Dendritic cell treated with granulocyte-macrophage colony-stimulating factor and Interleukin-4, amounts not matched to agents 40 ng/mL and 50 ng/mL, for 4 days (primary cell): ENCODE results near the gene SECTM1.
A peak's percentile ranks its signal among the peaks of the same experiment; 100 is the strongest.
"Not testable (repeated sequence)": the region's sequence is repeated elsewhere in the genome, so short reads cannot be mapped to it uniquely, and the experiment has no call there.

Experiments
- H3K27ac Mint-ChIP-seq: one replicate; pipeline ENCODE4 v1.8.0; 2022; ENCODE audit warnings: mild to moderate bottlenecking, mixed read lengths
- H3K27me3 Mint-ChIP-seq: one replicate; pipeline ENCODE4 v1.8.0; 2022; ENCODE audit warnings: mild to moderate bottlenecking, mixed read lengths
- H3K36me3 Mint-ChIP-seq: one replicate; pipeline ENCODE4 v1.8.0; 2022; ENCODE audit warnings: low read depth, mixed read lengths
- H3K4me1 Mint-ChIP-seq: one replicate; pipeline ENCODE4 v1.8.0; 2022; ENCODE audit warnings: low read depth, mixed read lengths
- H3K4me3 Mint-ChIP-seq: one replicate; pipeline ENCODE4 v1.8.0; 2022; ENCODE audit warnings: mild to moderate bottlenecking, moderate library complexity, mixed read lengths
- H3K9me3 Mint-ChIP-seq: one replicate; pipeline ENCODE4 v1.8.0; 2022; ENCODE audit warnings: mixed read lengths
- intact Hi-C: fragments of 100-400 bp; cut with micrococcal nuclease; formaldehyde crosslinking; loops from one replicate; pipeline ENCODE4 v1.15.0; 2022

SECTM1 gene

DNA sequence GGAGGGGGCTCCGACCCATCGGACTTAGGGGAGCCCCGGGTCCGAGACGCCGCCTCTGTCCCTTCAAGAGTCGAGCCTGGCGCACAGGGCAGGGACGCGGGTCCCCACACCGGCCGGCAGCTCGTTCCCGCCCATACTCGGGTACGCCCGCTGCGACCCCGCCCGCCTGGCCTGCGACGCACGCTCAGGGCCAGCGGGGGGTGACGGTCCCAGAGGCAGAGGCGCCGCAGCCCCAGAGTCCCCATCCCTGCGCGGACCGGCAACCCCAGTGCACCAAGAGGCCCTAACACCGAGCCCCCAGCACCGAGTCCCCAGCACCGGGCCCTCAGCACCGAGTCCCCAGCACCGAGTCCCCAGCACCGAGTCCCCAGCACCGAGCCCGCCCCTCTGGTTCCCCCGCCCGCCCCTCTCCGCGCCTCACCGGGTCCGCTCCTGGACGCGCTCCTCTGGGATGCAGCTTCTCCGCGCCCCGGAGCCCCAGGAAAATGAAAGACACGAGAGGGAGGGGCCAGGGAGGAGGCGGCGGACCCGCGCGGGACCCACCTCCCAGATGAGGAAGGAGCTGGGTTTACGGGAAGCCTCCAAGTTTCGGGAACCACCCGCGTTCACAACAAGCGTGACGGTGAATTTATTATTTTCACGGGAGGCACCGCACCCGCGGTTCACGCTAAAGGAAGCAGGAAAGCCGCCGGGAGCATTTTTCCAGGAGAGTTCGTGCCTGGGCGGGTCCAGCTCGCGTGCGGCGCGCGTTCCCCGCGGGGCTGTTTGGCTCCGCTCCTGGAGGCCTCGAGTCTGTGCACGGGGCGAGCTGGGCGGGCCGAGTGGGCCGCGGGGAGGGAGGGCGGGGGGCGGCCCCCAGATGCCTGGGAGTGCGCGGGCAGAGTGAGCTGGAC, at the start of gene SECTM1:
SECTM1 (minus strand) TSS at position 488 of the 893 bp plus-strand sequence. CDS start 6,526 bp downstream, outside the sequence.
- intact Hi-C loops, result no loop called here
- Mint-ChIP-seq H3K4me1 (peaks cover 74% of the 10 kb centered on the region), H3K9me3 (no peaks in the 10 kb centered on the region), H3K36me3 (peaks cover 40% of the 10 kb centered on the region), H3K27me3 (peaks cover 28% of the 10 kb centered on the region), H3K4me3 (peak within 1 kb of the TSS; percentile 95), H3K27ac (peak within 1 kb of the TSS; percentile 83)

DNA sequence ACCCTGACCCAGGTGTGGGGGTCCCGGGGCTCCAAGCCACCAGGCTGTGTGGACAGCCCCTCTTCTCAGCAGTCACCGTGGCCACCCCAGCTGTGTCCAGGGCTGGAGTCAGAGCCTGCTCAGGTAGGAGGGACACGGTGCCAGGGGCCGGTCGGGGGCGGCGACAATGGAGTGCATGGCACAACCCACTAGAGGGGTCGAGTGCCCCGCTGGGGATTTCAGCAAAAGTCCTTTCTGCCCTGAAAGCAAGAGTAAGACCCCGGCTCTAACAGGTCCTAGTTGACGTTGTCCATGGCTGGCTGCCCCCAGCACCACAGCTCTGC, 49.3 kb upstream of the SECTM1 start:
- H3K27me3 Mint-ChIP-seq, result peaks cover 89% of the 10 kb centered on the region
- no peaks in the 10 kb centered on the region for H3K36me3 Mint-ChIP-seq
- H3K27ac Mint-ChIP-seq, result no peak overlapping the region
- H3K9me3 Mint-ChIP-seq, result no peaks in the 10 kb centered on the region
- H3K4me3 Mint-ChIP-seq, result no peak overlapping the region
- intact Hi-C loops, result no loop called here
- peaks cover 23% of the 10 kb centered on the region for H3K4me1 Mint-ChIP-seq

DNA sequence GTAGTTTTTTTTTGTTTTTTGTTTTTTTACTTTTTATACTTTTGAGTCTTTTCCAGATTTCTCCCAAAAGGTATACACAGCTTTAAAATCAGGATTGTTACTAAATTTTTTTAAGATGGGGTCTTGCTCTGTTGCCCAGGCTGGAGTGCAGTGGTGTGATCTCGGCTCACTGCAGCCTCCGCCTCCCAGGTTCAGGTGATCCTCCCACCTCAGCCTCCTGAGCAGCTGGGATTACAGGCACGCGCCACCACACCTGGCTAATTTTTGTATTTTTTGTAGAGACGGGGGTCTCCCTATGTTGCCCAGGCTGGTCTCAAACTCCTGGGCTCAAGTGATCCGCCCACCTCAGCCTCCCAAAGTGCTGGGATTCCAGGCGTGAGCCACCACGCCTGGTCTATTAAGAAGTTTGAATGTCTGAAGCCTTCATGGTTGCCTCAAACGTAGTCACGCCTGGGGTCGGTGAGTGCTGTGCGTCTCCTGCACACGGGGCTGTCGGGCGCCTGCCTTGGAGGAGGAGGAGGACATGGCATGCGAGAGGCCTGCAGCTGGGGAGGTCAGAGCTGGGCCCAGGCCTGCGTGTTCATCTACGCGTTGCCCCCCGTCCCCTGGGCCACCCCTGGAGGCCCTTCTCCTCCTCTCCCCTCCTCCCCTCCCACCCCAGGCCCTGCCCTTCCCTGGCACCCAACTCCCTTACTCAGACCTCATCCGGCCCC, 48.8 kb upstream of the SECTM1 start:
- intact Hi-C loops, H3K36me3 Mint-ChIP-seq, H3K27ac Mint-ChIP-seq, H3K9me3 Mint-ChIP-seq, H3K4me3 Mint-ChIP-seq: not testable (repeated sequence)
- peaks cover 17% of the 10 kb centered on the region for H3K4me1 Mint-ChIP-seq
- H3K27me3 Mint-ChIP-seq, result peaks cover 88% of the 10 kb centered on the region

DNA sequence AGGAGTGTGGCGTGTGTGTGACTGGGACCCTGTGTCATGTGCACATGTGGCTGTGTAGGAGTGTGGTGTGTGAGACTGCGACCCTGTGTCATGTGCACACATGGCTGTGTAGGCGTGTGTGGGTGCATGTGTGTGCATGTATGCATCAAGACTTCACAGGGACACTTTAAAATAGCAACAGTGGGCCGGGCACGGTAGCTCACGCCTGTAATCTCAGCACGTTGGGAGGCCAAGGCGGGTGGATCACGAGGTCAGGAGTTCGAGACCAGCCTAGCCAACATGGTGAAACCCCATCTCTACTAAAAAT, 48.1 kb upstream of the SECTM1 start:
- H3K9me3 Mint-ChIP-seq, H3K27ac Mint-ChIP-seq, intact Hi-C loops, H3K36me3 Mint-ChIP-seq, H3K4me3 Mint-ChIP-seq: not testable (repeated sequence)
- H3K4me1 Mint-ChIP-seq, result peaks cover 12% of the 10 kb centered on the region
- peaks cover 86% of the 10 kb centered on the region for H3K27me3 Mint-ChIP-seq

DNA sequence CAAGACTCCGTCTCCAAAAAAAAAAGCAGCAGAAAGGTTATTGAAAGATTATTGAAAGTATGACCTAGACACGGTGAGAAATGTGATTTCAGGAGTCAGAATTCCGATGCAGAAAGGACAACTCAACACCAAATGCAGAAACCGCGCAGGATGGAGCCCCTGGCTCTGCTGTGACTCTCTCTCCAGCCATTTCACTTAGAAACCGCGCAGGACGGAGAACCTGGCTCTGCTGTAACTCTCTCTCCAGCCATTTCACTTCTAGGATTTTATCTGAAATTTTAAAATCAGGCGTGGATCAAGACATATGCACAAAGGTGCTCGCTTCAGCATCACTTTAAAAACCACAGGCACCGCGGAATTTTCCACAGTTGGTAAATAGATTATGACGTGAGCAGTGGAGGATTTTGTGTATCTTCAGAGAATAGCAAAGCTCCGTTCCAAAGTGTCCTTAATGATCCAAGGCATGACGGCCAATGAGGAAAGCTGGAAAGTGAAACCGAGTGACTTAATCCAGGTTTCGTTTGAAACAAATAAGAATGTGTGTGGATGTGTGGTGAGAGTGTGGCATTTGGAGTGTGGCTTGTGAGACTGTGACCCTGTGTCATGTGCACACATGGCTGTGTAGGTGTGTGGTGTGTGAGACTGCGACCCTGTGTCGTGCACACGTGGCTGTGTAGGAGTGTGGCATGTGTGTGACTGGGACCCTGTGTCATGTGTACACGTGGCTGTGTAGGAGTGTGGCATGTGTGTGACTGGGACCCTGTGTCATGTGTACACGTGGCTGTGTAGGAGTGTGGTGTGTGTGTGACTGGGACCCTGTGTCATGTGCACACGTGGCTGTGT, 47.5 kb upstream of the SECTM1 start:
- Mint-ChIP-seq H3K4me3 (no peak overlapping the region), H3K9me3 (no peaks in the 10 kb centered on the region), H3K4me1 (peaks cover 12% of the 10 kb centered on the region), H3K27me3 (peaks cover 86% of the 10 kb centered on the region), H3K36me3 (no peaks in the 10 kb centered on the region), H3K27ac (no peak overlapping the region)
- intact Hi-C loops, result no loop called here

DNA sequence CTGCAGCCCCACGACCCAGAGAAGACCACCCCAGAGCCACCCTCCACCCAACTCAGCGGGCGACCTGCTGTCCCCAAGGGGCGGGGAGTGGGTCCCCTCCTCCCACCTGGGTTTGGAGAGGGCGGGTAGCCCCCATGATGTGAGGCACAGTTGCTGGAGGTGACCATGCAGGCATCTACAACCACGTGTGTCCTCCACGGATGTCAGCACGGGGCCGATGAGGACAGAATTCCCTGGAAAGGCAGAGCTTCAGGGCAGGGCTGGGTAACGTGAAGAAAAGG, 45.1 kb upstream of the SECTM1 start:
- peaks cover 12% of the 10 kb centered on the region for H3K4me1 Mint-ChIP-seq
- H3K27ac Mint-ChIP-seq, result no peak overlapping the region
- H3K4me3 Mint-ChIP-seq, result no peak overlapping the region
- intact Hi-C loops, result no loop called here
- H3K27me3 Mint-ChIP-seq, result peaks cover 86% of the 10 kb centered on the region
- no peaks in the 10 kb centered on the region for H3K36me3 Mint-ChIP-seq
- no peaks in the 10 kb centered on the region for H3K9me3 Mint-ChIP-seq

DNA sequence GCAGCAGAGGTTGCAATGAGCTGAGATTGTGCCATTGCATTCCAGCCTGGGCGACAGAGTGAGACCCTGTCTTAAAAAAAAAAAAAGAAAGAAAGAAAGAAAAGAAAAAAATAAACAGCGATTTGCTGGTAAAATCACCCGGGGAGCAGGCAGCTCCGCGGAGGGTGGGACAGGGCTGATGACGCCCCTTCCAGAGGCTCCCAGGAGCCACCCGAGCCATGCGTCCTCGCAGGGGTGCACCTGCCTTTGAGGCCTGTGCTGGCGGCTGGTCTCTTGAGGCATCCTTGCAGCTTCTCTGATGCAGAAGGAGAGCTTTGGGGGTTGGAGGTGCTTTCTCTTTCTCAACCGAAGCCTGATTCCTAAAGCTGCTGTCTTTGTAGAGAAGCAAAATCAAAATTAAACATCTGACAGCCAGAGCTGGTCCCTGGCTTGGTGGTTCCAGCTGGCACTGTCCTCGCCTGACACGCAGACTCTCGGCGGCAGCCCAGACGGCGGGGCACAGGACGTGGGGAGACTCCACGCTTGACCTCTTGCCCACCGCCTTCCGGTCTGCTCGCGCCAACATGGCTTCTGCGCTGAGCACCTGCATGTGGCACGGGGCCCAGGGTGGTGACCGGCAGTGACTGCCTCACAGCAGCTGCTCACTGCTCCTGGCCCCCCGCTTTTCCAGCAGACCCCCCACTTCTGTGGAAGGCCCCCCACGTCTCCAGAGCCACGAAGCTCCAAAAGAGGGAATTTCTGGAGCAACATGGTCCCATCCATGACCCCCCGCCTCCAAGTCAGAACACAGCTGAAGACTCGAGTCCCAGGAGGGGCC, 44.6 kb upstream of the SECTM1 start:
- H3K4me1 Mint-ChIP-seq, result peaks cover 17% of the 10 kb centered on the region
- no peak overlapping the region for H3K4me3 Mint-ChIP-seq
- intact Hi-C loops, result no loop called here
- H3K36me3 Mint-ChIP-seq, result no peaks in the 10 kb centered on the region
- H3K9me3 Mint-ChIP-seq, result no peaks in the 10 kb centered on the region
- H3K27ac Mint-ChIP-seq, result no peak overlapping the region
- peaks cover 88% of the 10 kb centered on the region for H3K27me3 Mint-ChIP-seq

DNA sequence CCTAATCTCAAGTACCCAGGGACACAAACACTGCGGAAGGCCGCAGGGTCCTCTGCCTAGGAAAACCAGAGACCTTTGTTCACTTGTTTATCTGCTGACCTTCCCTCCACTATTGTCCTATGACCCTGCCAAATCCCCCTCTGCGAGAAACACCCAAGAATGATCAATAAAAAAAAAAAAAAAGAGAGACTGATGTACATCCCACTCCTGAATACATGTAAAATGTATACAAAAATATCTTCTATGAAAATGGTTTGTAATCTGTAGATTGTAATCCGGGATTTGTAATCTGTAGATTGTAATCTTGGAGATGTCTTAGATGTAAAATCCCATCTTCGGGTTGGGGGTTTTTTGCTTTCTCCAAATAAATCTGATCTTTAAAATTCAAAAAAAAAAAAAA, 43.7 kb upstream of the SECTM1 start:
- H3K27ac Mint-ChIP-seq, intact Hi-C loops, H3K36me3 Mint-ChIP-seq, H3K9me3 Mint-ChIP-seq, H3K4me3 Mint-ChIP-seq: not testable (repeated sequence)
- Mint-ChIP-seq H3K4me1 (peaks cover 25% of the 10 kb centered on the region), H3K27me3 (peaks cover 89% of the 10 kb centered on the region)

DNA sequence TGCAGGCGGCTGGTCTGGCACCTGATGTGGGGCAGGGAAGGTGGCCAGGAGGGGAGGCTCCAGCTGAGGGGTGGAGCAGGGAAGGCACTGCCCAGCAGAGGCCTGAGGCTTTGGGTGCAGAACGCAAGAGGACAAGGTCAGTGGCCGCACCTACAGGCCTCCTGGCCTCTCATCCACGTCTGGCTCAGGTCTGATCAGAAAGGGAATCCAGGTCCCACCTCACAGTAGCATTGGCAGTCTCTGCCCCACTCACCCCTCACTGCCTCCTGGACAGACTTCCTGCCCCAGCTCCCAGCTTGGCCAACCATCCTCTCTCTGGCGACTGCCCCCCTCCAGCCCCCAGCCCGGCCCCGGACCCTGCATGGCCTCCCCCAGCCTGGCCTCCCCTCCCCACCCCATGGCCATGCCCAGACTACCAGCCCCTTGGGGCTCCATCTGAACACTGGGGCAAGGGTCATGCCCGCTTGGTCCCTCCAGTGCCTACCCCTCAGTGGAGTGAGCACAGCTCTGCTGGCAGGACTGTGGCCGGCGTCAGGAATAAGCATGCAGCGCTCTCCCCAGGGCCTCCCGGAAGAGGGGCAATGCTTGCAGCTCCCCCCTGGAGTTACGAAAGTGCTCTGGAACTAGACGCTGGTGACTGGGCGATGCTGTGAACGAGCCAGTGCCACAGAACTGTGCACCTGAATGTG, 42.6 kb upstream of the SECTM1 start:
- peaks cover 84% of the 10 kb centered on the region for H3K27me3 Mint-ChIP-seq
- no peak overlapping the region for H3K27ac Mint-ChIP-seq
- H3K4me1 Mint-ChIP-seq, result peaks cover 26% of the 10 kb centered on the region
- intact Hi-C loops, result no loop called here
- no peak overlapping the region for H3K4me3 Mint-ChIP-seq
- H3K36me3 Mint-ChIP-seq, result no peaks in the 10 kb centered on the region
- no peaks in the 10 kb centered on the region for H3K9me3 Mint-ChIP-seq

DNA sequence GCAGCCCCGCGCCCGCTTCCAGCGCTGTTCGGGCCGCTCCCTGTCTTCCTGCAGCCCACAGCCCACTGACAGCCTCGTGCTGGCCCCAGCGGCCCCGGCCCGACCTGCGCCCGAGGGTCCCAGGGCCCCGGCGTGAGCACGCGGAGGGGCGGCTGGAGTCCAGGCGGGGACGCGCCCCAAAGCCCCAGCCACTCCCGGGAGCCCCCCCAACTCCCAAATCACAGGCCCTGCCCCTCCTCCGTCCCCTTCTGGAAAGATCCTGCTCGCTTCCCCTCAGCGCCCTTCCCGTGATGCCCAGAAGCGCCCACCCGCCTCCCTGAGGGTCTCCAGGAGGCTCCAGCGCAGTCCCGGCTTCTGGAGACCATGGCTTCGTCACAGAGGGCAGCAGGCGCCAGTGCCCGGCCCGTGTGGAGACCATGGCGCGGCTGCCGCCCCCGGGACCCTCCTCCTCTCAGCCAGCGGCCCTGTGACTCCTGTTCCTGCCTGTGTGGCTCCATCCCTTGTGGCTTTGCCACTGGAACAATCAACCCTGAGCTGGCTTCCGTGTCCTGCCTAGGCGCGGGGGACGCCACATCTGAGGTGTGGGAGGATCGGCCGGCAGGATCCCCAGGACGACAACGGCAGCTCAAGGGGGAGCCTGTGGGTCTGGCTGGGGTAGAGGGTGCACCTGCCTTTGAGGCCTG, 41.9 kb upstream of the SECTM1 start:
- no peak overlapping the region for H3K4me3 Mint-ChIP-seq
- H3K27ac Mint-ChIP-seq, result no peak overlapping the region
- H3K36me3 Mint-ChIP-seq, result no peaks in the 10 kb centered on the region
- no peaks in the 10 kb centered on the region for H3K9me3 Mint-ChIP-seq
- peaks cover 84% of the 10 kb centered on the region for H3K27me3 Mint-ChIP-seq
- intact Hi-C loops, result no loop called here
- H3K4me1 Mint-ChIP-seq, result peaks cover 30% of the 10 kb centered on the region

DNA sequence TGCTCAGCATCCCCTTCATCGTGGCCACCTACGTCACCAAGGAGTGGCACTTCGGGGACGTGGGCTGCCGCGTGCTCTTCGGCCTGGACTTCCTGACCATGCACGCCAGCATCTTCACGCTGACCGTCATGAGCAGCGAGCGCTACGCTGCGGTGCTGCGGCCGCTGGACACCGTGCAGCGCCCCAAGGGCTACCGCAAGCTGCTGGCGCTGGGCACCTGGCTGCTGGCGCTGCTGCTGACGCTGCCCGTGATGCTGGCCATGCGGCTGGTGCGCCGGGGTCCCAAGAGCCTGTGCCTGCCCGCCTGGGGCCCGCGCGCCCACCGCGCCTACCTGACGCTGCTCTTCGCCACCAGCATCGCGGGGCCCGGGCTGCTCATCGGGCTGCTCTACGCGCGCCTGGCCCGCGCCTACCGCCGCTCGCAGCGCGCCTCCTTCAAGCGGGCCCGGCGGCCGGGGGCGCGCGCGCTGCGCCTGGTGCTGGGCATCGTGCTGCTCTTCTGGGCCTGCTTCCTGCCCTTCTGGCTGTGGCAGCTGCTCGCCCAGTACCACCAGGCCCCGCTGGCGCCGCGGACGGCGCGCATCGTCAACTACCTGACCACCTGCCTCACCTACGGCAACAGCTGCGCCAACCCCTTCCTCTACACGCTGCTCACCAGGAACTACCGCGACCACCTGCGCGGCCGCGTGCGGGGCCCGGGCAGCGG, 41.2 kb upstream of the SECTM1 start:
- Mint-ChIP-seq H3K9me3 (no peaks in the 10 kb centered on the region), H3K4me1 (peaks cover 29% of the 10 kb centered on the region), H3K27ac (no peak overlapping the region), H3K27me3 (peaks cover 83% of the 10 kb centered on the region), H3K36me3 (no peaks in the 10 kb centered on the region), H3K4me3 (no peak overlapping the region)
- intact Hi-C loops, result no loop called here

DNA sequence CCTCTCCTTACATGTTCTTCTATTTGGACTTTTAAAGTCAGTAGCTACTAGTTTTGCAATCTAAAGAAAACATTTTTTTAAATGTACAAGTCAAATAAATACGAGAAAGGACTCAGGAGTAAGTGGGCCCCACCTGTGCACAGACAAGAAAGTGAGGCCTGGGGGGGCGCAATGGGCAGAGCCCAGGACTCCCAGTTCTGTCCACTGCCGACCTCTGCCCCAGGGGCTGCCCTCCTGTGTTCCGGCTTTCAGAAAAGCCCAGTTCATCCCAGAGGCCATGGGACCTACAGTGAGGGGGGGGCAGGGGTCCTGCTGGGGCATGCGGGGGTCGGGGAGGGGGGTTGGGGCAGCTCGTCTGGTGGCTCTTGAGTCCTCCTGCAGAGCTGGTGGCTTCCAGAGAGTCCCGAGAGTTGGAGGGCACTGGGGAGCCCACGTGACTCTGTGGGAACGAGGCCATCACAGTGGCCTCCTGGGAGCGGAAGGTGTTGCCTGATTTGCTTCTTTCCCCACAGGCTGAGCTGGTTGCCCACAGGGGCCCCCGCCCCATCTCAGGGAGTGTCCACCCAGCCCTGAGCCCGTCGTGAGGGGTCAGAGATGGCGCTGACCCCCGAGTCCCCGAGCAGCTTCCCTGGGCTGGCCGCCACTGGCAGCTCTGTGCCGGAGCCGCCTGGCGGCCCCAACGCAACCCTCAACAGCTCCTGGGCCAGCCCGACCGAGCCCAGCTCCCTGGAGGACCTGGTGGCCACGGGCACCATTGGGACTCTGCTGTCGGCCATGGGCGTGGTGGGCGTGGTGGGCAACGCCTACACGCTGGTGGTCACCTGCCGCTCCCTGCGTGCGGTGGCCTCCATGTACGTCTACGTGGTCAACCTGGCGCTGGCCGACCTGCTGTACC, 40.4 kb upstream of the SECTM1 start:
- Mint-ChIP-seq H3K4me1 (peaks cover 27% of the 10 kb centered on the region), H3K4me3 (no peak overlapping the region), H3K36me3 (no peaks in the 10 kb centered on the region), H3K27me3 (peaks cover 85% of the 10 kb centered on the region), H3K27ac (no peak overlapping the region), H3K9me3 (no peaks in the 10 kb centered on the region)
- intact Hi-C loops, result no loop called here
